Measurements from ENCODE around the gene CTXND2. TPM values are rescaled to one million over a fixed set of nuclear protein-coding genes. Genes with fewer than 3 reads are reported as not detected.

CTXND2 gene
- total and polyA plus RNA-seq, 2 of the 13 experiments (the other 11 are each of a cell fraction or from before 2014, with no cell fraction given): not detected

DNA sequence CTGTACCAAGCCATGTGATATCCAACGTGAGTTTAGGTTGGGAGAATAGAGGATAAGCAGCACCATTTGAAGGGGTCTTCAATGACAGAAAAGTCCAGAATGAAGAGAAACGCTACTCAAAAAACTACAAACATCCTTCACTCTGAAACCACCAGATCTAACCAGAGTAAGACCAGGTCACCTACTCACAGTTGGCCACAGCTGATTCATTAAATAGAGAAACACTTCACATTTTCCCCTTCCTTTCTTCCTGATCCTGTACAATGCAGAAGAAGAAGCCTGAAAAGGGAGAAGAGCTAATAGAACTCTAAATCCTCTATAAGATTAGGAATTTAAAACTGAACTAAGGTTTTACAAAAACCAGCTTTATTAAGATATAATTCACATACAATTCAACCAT lies 19.9 kb downstream of the CTXND2 start:
- no peak for ATAC-seq
- CTCF ChIA-PET (ENCODE audit: low intra/inter-chr PET ratio, low total read pairs): no interaction called here
- 23% methylated on average over 2 of the region's 2 CpGs for WGBS (ENCODE audit: low lambda C conversion rate)

More for the DNA sequence above, 19.9 kb downstream of the CTXND2 start:
- in situ Hi-C loops (cut with HindIII; ENCODE audit: extremely low pct_ligation_motif_present, low pct_unique_long_range_greater_than_20kb) (no loop called here), intact Hi-C loops (cut with micrococcal nuclease; ENCODE audit: unreplicated experiment) (no loop called here)
- Histone ChIP-seq H3K27me3 (ENCODE audit: control insufficient read depth in 1 of 2, insufficient read depth in 2 of 2, low read length in 2 of 2) (no peaks in the 10 kb centered on the region), H3K27ac (ENCODE audit: extremely low read length, insufficient read depth, low read length) (no peak overlapping the region), H4K20me1 (ENCODE audit: insufficient read depth, low read length) (no peaks in the 10 kb centered on the region), H3K4me1 (ENCODE audit: insufficient read depth, low read length) (no peaks in the 10 kb centered on the region), H3K9ac (ENCODE audit: insufficient read depth, low read depth, low read length) (no peak overlapping the region), H3K4me2 (ENCODE audit: low read depth, low read length) (no peak overlapping the region), H3K4me3 (replicated peaks in 1 of 3; ENCODE audit: insufficient read depth in 1 of 3, low read depth in 2 of 3, low read length in 3 of 3) (no peak overlapping the region), H3K9me3 (ENCODE audit: low read length) (no peaks in the 10 kb centered on the region), H3K79me2 (ENCODE audit: insufficient read depth, low read length) (no peaks in the 10 kb centered on the region), H3K36me3 (replicated peaks in 1 of 2; ENCODE audit: control insufficient read depth in 1 of 2, insufficient read depth in 2 of 2, low read length in 2 of 2) (no peaks in the 10 kb centered on the region), H2AFZ (ENCODE audit: low read length) (no peak overlapping the region)
- FAIRE-seq: no peak
- TF ChIP-seq MEIS1 (CRISPR knock-in tag; IDR thresholded peaks at IDR 0.05; ENCODE audit: borderline replicate concordance) (no peak), IKZF1 (IDR thresholded peaks at IDR 0.05) (no peak), ZNF816 (CRISPR knock-in tag; IDR thresholded peaks at IDR 0.05; ENCODE audit: borderline replicate concordance) (no peak), MLXIP (CRISPR knock-in tag; IDR thresholded peaks at IDR 0.05; ENCODE audit: borderline replicate concordance) (no peak), NFKBIZ (CRISPR knock-in tag; IDR thresholded peaks at IDR 0.05) (no peak), MTA3 (CRISPR knock-in tag; IDR thresholded peaks at IDR 0.05) (no peak), PCBP2 (optimal IDR thresholded peaks at IDR 0.05; ENCODE audit: low read depth, low read length, poor library complexity, severe bottlenecking) (no peak), ZFX (CRISPR knock-in tag; IDR thresholded peaks at IDR 0.05; ENCODE audit: low read depth) (no peak), ATF7 (IDR thresholded peaks at IDR 0.05) (no peak), ATF7 (CRISPR knock-in tag; IDR thresholded peaks at IDR 0.05) (no peak), TGIF2 (CRISPR knock-in tag; IDR thresholded peaks at IDR 0.05) (no peak), ZNF367 (CRISPR knock-in tag; IDR thresholded peaks at IDR 0.05; ENCODE audit: borderline replicate concordance) (no peak), ZNF160 (CRISPR knock-in tag; IDR thresholded peaks at IDR 0.05) (no peak), MAX (IDR thresholded peaks at IDR 0.05) (no peak), FLYWCH1 (CRISPR knock-in tag; IDR thresholded peaks at IDR 0.05) (no peak)
- TF ChIP-seq, protein P1, sequence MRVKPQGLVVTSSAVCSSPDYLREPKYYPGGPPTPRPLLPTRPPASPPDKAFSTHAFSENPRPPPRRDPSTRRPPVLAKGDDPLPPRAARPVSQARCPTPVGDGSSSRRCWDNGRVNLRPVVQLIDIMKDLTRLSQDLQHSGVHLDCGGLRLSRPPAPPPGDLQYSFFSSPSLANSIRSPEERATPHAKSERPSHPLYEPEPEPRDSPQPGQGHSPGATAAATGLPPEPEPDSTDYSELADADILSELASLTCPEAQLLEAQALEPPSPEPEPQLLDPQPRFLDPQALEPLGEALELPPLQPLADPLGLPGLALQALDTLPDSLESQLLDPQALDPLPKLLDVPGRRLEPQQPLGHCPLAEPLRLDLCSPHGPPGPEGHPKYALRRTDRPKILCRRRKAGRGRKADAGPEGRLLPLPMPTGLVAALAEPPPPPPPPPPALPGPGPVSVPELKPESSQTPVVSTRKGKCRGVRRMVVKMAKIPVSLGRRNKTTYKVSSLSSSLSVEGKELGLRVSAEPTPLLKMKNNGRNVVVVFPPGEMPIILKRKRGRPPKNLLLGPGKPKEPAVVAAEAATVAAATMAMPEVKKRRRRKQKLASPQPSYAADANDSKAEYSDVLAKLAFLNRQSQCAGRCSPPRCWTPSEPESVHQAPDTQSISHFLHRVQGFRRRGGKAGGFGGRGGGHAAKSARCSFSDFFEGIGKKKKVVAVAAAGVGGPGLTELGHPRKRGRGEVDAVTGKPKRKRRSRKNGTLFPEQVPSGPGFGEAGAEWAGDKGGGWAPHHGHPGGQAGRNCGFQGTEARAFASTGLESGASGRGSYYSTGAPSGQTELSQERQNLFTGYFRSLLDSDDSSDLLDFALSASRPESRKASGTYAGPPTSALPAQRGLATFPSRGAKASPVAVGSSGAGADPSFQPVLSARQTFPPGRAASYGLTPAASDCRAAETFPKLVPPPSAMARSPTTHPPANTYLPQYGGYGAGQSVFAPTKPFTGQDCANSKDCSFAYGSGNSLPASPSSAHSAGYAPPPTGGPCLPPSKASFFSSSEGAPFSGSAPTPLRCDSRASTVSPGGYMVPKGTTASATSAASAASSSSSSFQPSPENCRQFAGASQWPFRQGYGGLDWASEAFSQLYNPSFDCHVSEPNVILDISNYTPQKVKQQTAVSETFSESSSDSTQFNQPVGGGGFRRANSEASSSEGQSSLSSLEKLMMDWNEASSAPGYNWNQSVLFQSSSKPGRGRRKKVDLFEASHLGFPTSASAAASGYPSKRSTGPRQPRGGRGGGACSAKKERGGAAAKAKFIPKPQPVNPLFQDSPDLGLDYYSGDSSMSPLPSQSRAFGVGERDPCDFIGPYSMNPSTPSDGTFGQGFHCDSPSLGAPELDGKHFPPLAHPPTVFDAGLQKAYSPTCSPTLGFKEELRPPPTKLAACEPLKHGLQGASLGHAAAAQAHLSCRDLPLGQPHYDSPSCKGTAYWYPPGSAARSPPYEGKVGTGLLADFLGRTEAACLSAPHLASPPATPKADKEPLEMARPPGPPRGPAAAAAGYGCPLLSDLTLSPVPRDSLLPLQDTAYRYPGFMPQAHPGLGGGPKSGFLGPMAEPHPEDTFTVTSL (CRISPR knock-in tag; IDR thresholded peaks at IDR 0.05; ENCODE audit: borderline replicate concordance): no peak
- no peak for DNase-seq (ENCODE audit: low spot score)
- no TSS peak for BruUV-seq (replicated peaks)
- POLR2A ChIA-PET: no interaction called here
